Keratinocyte (primary cell): ENCODE results near the gene SFXN1. TPM values are rescaled to one million over a fixed set of nuclear protein-coding genes. Genes with fewer than 3 reads are reported as not detected.

Source experiments
- DNase-seq: peaks from one replicate; pipeline ENCODE4 v3.0.0-alpha.2; 2011; ENCODE audit warnings: low read depth, missing footprints, low spot score
- FAIRE-seq: peaks from 2 replicates; lab custom pipeline; 2011; peaks lifted over from hg19 to GRCh38; lab: Jason Lieb, UNC
- H2AFZ ChIP-seq: 2 replicates; pipeline ENCODE4 v1.6.0; 2012; ENCODE audit warnings: low read length, control low read depth, inconsistent platforms; ENCODE audit not compliant: control insufficient read depth
- H3K27ac ChIP-seq: 2 replicates; pipeline ENCODE4 v1.5.1; 2011; ENCODE audit warnings: low read length; ENCODE audit not compliant: control insufficient read depth, insufficient read depth
- H3K27me3 ChIP-seq: 3 replicates; pipeline ENCODE4 v1.6.0; 2011; ENCODE audit warnings: low read length; ENCODE audit not compliant: control insufficient read depth, insufficient read depth; ENCODE audit errors: extremely low read depth
- H3K36me3 ChIP-seq, 2 experiments: 2 replicates in 1 of 2; 3 replicates in 1 of 2; pipeline ENCODE4 v1.5.1; 2011; ENCODE audit warnings: low read length in 2 of 2, mild to moderate bottlenecking in 1 of 2; ENCODE audit not compliant: control insufficient read depth in 2 of 2, insufficient read depth in 2 of 2; ENCODE audit errors: extremely low read depth in 1 of 2
- H3K4me1 ChIP-seq: 3 replicates; pipeline ENCODE4 v1.5.1; 2011; ENCODE audit warnings: low read length; ENCODE audit not compliant: control insufficient read depth, insufficient read depth; ENCODE audit errors: extremely low read depth
- H3K4me2 ChIP-seq: 3 replicates; pipeline ENCODE4 v1.6.0; 2011; ENCODE audit warnings: low read depth, low read length; ENCODE audit not compliant: control insufficient read depth, insufficient read depth; ENCODE audit errors: extremely low read depth
- H3K4me3 ChIP-seq, 3 experiments: fragments of 200-600 bp in 1 of 3; sonication (generic) in 1 of 3; 2 replicates in 2 of 3; 3 replicates in 1 of 3; pipeline ENCODE4 v1.5.1; 2011 to 2016; ENCODE audit warnings: low read length in 3 of 3, mild to moderate bottlenecking in 3 of 3, control low read depth in 2 of 3, inconsistent platforms in 1 of 3, low read depth in 1 of 3, mixed read lengths in 1 of 3, mixed run types in 1 of 3, moderate library complexity in 1 of 3; ENCODE audit not compliant: control insufficient read depth in 2 of 3, insufficient read depth in 2 of 3; ENCODE audit errors: extremely low read depth in 1 of 3
- H3K79me2 ChIP-seq: 2 replicates; pipeline ENCODE4 v1.6.0; 2012; ENCODE audit warnings: low read length; ENCODE audit not compliant: control insufficient read depth, insufficient read depth
- H3K9ac ChIP-seq: 3 replicates; pipeline ENCODE4 v1.6.0; 2011; ENCODE audit warnings: low read length; ENCODE audit not compliant: control insufficient read depth, insufficient read depth; ENCODE audit errors: extremely low read depth
- H3K9me1 ChIP-seq: 3 replicates; pipeline ENCODE4 v1.6.0; 2011; ENCODE audit warnings: low read length; ENCODE audit not compliant: control insufficient read depth, insufficient read depth; ENCODE audit errors: extremely low read depth
- H3K9me3 ChIP-seq: 2 replicates; pipeline ENCODE4 v1.5.1; 2012; ENCODE audit warnings: low read depth, low read length; ENCODE audit not compliant: control insufficient read depth
- H4K20me1 ChIP-seq: 3 replicates; pipeline ENCODE4 v1.6.0; 2011; ENCODE audit warnings: low read length; ENCODE audit not compliant: control insufficient read depth, insufficient read depth; ENCODE audit errors: extremely low read depth
- EZH2 ChIP-seq: IDR thresholded peaks from one replicate; pipeline ENCODE4 v1.6.1; 2012; ENCODE audit warnings: inconsistent platforms, mild to moderate bottlenecking, low read length, moderate library complexity
- dilution Hi-C: fragments of 300-500 bp; cut with MboI; formaldehyde crosslinking; loops from one replicate; pipeline ENCODE4 v1.7.0; 2020; ENCODE audit warnings: low sequenced_read_pairs; ENCODE audit not compliant: extremely low pct_ligation_motif_present
- polyA plus RNA-seq, 5 experiments: library from polyadenylated mRNA; depleted of rRNA in 3 of 5; stranded (reverse) in 3 of 5; stranded (forward) in 1 of 5; unstranded in 1 of 5; fragments of >200 nt; gene quantifications; 1 replicate in 1 of 5; 2 replicates in 3 of 5; 3 replicates in 1 of 5; pipeline versions ENCODE4 v1.2.1 to v1.2.3, GENCODE V29; 2011 to 2012; ENCODE audit warnings: missing spikeins in 2 of 5, low read depth in 1 of 5, low replicate concordance in 1 of 5
- TF ChIP-seq, protein P1 (sequence below), 3 experiments: IDR thresholded peaks in 1 of 3; conservative IDR thresholded peaks in 1 of 3; optimal IDR thresholded peaks in 1 of 3; 2 replicates in 2 of 3; 3 replicates in 1 of 3; pipeline versions ENCODE3 to v1.5.1; 2011; ENCODE audit warnings: low read length in 3 of 3, mild to moderate bottlenecking in 3 of 3, moderate library complexity in 2 of 3, control low read depth in 1 of 3, inconsistent platforms in 1 of 3; ENCODE audit not compliant: insufficient read depth in 2 of 3; ENCODE audit errors: extremely low read depth in 1 of 3

Gene SFXN1
- polyA plus RNA-seq, 1 donor (not counting 4 experiments of a cell fraction or from before 2014, with no cell fraction given): 80.8 TPM

GRCh38 chr5:175575301-175575700, 96.9 kb downstream of the SFXN1 start:
- H3K27me3 ChIP-seq: no peaks in the 10 kb centered on the region

GRCh38 chr5:175576096-175576495, 97.7 kb downstream of the SFXN1 start:
- Histone ChIP-seq H3K36me3 (no peaks in the 10 kb centered on the region), H3K4me2 (no peak overlapping the region), H3K9me1 (no peaks in the 10 kb centered on the region), H4K20me1 (no peaks in the 10 kb centered on the region), H3K27ac (no peak overlapping the region), H3K9me3 (no peaks in the 10 kb centered on the region), H3K79me2 (no peaks in the 10 kb centered on the region), H3K9ac (no peak overlapping the region), H3K4me1 (peaks cover 10% of the 10 kb centered on the region), H3K27me3 (no peaks in the 10 kb centered on the region), H3K4me3 (no peak overlapping the region), H2AFZ (no peak overlapping the region)
- dilution Hi-C loops: no loop called here
- TF ChIP-seq EZH2: no peak
- TF ChIP-seq, protein P1, sequence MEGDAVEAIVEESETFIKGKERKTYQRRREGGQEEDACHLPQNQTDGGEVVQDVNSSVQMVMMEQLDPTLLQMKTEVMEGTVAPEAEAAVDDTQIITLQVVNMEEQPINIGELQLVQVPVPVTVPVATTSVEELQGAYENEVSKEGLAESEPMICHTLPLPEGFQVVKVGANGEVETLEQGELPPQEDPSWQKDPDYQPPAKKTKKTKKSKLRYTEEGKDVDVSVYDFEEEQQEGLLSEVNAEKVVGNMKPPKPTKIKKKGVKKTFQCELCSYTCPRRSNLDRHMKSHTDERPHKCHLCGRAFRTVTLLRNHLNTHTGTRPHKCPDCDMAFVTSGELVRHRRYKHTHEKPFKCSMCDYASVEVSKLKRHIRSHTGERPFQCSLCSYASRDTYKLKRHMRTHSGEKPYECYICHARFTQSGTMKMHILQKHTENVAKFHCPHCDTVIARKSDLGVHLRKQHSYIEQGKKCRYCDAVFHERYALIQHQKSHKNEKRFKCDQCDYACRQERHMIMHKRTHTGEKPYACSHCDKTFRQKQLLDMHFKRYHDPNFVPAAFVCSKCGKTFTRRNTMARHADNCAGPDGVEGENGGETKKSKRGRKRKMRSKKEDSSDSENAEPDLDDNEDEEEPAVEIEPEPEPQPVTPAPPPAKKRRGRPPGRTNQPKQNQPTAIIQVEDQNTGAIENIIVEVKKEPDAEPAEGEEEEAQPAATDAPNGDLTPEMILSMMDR (optimal IDR thresholded peaks at IDR 0.05 in 1 of 3, IDR thresholded peaks at IDR 0.05 in 1 of 3, conservative IDR thresholded peaks at IDR 0.05 in 1 of 3; ENCODE audit: extremely low read depth in 1 of 3, insufficient read depth in 2 of 3, low read length in 3 of 3): no peak
- DNase-seq (no peak), FAIRE-seq (no peak)

More at GRCh38 chr5:175575301-175575700, 96.9 kb downstream of the SFXN1 start:
- TF ChIP-seq, protein P1 (optimal IDR thresholded peaks at IDR 0.05 in 1 of 3, IDR thresholded peaks at IDR 0.05 in 1 of 3, conservative IDR thresholded peaks at IDR 0.05 in 1 of 3; ENCODE audit: extremely low read depth in 1 of 3, insufficient read depth in 2 of 3, low read length in 3 of 3): no peak
- TF ChIP-seq EZH2: no peak
- no peaks in the 10 kb centered on the region for H3K79me2 ChIP-seq
- DNase-seq: no peak
- no peak overlapping the region for H3K9ac ChIP-seq
- no peak overlapping the region for H3K4me3 ChIP-seq
- no peaks in the 10 kb centered on the region for H3K9me3 ChIP-seq
- H2AFZ ChIP-seq: no peak overlapping the region
- dilution Hi-C loops: no loop called here
- peaks cover 7% of the 10 kb centered on the region for H3K4me1 ChIP-seq
- no peak overlapping the region for H3K27ac ChIP-seq
- H3K4me2 ChIP-seq: no peak overlapping the region
- H3K9me1 ChIP-seq: no peaks in the 10 kb centered on the region
- H4K20me1 ChIP-seq: no peaks in the 10 kb centered on the region
- no peak for FAIRE-seq
- no peaks in the 10 kb centered on the region for H3K36me3 ChIP-seq
